HCT116 (cell line): ENCODE results near the gene ETF1. TPM values are rescaled to one million over a fixed set of nuclear protein-coding genes. Genes with fewer than 3 reads are reported as not detected.

Source experiments
- ATAC-seq: fragments of 200-7000 bp; cut with Tn5 transposase; 2 replicates; pipeline ENCODE4 v1.9.1; 2020; ENCODE audit warnings: mild to moderate bottlenecking, moderate library complexity
- BruUV-seq: library from RNA; stranded (reverse); fragments of 400-500 nt; replicated peaks from 2 replicates; lab custom pipeline; 2021; lab: Mats Ljungman, UMichigan
- CTCF ChIA-PET: fragments of 300-600 bp; sonication (Branson Sonifier 250); formaldehyde crosslinking; loops from one replicate; lab custom pipeline; 2021; ENCODE audit warnings: antibody characterized with exemption; lab: Charles Lee
- POLR2A ChIA-PET: fragments of 300-600, 350-600 bp; sonication (Branson Sonifier 250); formaldehyde crosslinking; loops from one replicate; lab custom pipeline; 2021; ENCODE audit warnings: antibody characterized with exemption; lab: Charles Lee
- RAD21 ChIA-PET, 2 experiments: fragments of 300-600 bp; sonication (Branson Sonifier 250); formaldehyde crosslinking; loops; one replicate each; lab custom pipeline; 2023; ENCODE audit warnings: low total read pairs in 2 of 2; ENCODE audit not compliant: uncharacterized antibody in 2 of 2, unreplicated experiment in 2 of 2, low non-redundant PET in 1 of 2; lab: Charles Lee
- DNase-seq: peaks from one replicate; pipeline ENCODE4 v3.0.0-alpha.2; 2010; ENCODE audit warnings: low read depth, low spot score
- H2AFZ ChIP-seq: fragments of 200-600 bp; shearing (Covaris generic), sonication (generic); 2 replicates; pipeline ENCODE4 v1.6.1; 2017; ENCODE audit warnings: low read depth, mixed run types, mixed read lengths, antibody characterized with exemption, low read length; ENCODE audit not compliant: poor library complexity, severe bottlenecking
- H3K27ac ChIP-seq: 2 replicates; pipeline ENCODE4 v1.5.1; 2012; ENCODE audit warnings: low read depth, low read length
- H3K27me3 ChIP-seq: fragments of 200-600 bp; sonication (generic); 2 replicates; pipeline ENCODE4 v1.6.1; 2016; ENCODE audit warnings: mixed run types, low read length, mixed read lengths; ENCODE audit not compliant: insufficient read depth
- H3K36me3 ChIP-seq, 2 experiments: fragments of 200-500 bp in 1 of 2; fragments of 200-600 bp in 1 of 2; sonication (Bioruptor generic) in 1 of 2; sonication (generic) in 1 of 2; 2 replicates each; pipeline versions ENCODE4 v1.5.1 to v1.6.1; 2014 to 2016; ENCODE audit warnings: low read length in 2 of 2, inconsistent platforms in 1 of 2, mixed read lengths in 1 of 2, mixed run types in 1 of 2; ENCODE audit not compliant: insufficient read depth in 2 of 2, control insufficient read depth in 1 of 2
- H3K4me1 ChIP-seq, 2 experiments: fragments of 200-600 bp in 1 of 2; sonication (generic) in 1 of 2; 2 replicates each; pipeline versions ENCODE4 v1.5.1 to v1.6.1; 2012 to 2017; ENCODE audit warnings: low read length in 2 of 2, inconsistent platforms in 1 of 2, mild to moderate bottlenecking in 1 of 2, mixed read lengths in 1 of 2, mixed run types in 1 of 2, moderate library complexity in 1 of 2; ENCODE audit not compliant: insufficient read depth in 2 of 2, control insufficient read depth in 1 of 2
- H3K4me2 ChIP-seq: fragments of 200-600 bp; sonication (generic); 2 replicates; pipeline ENCODE4 v1.6.1; 2017; ENCODE audit warnings: mixed run types, low read length, mixed read lengths
- H3K4me3 ChIP-seq, 2 experiments: fragments of 200-600 bp in 1 of 2; sonication (generic) in 1 of 2; replicated peaks in 1 of 2; 2 replicates each; pipeline ENCODE4 v1.5.1; 2011 to 2016; ENCODE audit warnings: low read length in 2 of 2, control low read depth in 1 of 2, low read depth in 1 of 2, mild to moderate bottlenecking in 1 of 2, mixed read lengths in 1 of 2, mixed run types in 1 of 2
- H3K79me2 ChIP-seq: fragments of 200-600 bp; sonication (generic); 2 replicates; pipeline ENCODE4 v1.6.1; 2017; ENCODE audit warnings: mild to moderate bottlenecking, mixed run types, low read length, moderate library complexity, mixed read lengths; ENCODE audit not compliant: insufficient read depth
- H3K9ac ChIP-seq: fragments of 200-600 bp; sonication (generic); 2 replicates; pipeline ENCODE4 v1.6.1; 2016; ENCODE audit warnings: low read length, mixed read lengths
- H3K9me2 ChIP-seq: fragments of 200-600 bp; sonication (generic), shearing (Covaris generic); 2 replicates; pipeline ENCODE4 v1.6.1; 2017; ENCODE audit warnings: mixed run types, mild to moderate bottlenecking, moderate library complexity; ENCODE audit not compliant: insufficient read depth
- H3K9me3 ChIP-seq, 2 experiments: fragments of 200-500 bp in 1 of 2; fragments of 200-600 bp in 1 of 2; sonication (Bioruptor generic) in 1 of 2; sonication (generic) in 1 of 2; 2 replicates each; pipeline ENCODE4 v1.6.1; 2014 to 2017; ENCODE audit warnings: low read length in 2 of 2, mixed read lengths in 2 of 2, inconsistent platforms in 1 of 2, low read depth in 1 of 2, mild to moderate bottlenecking in 1 of 2, mixed run types in 1 of 2, moderate library complexity in 1 of 2; ENCODE audit not compliant: control insufficient read depth in 1 of 2, insufficient read depth in 1 of 2
- H4K20me1 ChIP-seq: fragments of 200-600 bp; sonication (generic), shearing (Covaris generic); 2 replicates; pipeline ENCODE4 v1.6.1; 2017; ENCODE audit warnings: mixed run types, mild to moderate bottlenecking, moderate library complexity; ENCODE audit not compliant: insufficient read depth
- EZH2 ChIP-seq: fragments of 200-600 bp; sonication (generic); IDR thresholded peaks from 2 replicates; pipeline ENCODE4 v1.6.1; 2017; ENCODE audit warnings: antibody characterized with exemption, mixed run types
- FOSL1 ChIP-seq: IDR thresholded peaks from 2 replicates; pipeline ENCODE4 v1.6.1; 2012; ENCODE audit warnings: low read depth
- YY1 ChIP-seq: IDR thresholded peaks from 2 replicates; pipeline ENCODE4 v1.6.1; 2011; ENCODE audit warnings: low read length, low read depth, moderate library complexity, mild to moderate bottlenecking; ENCODE audit not compliant: insufficient replicate concordance; ENCODE audit errors: extremely low read depth
- ZNF274 ChIP-seq: fragments of 200-500 bp; sonication (Bioruptor generic); IDR thresholded peaks from 2 replicates; pipeline ENCODE4 v1.6.1; 2014; ENCODE audit warnings: mild to moderate bottlenecking, low read depth, low read length, inconsistent platforms
- intact Hi-C: fragments of 100-400 bp; cut with micrococcal nuclease; formaldehyde crosslinking; loops from 2 replicates; pipeline ENCODE4 v1.10.0; 2022
- total RNA-seq: library from RNA; stranded (reverse); gene quantifications from one replicate; pipeline ENCODE4 v1.2.1, GENCODE V29; 2021; ENCODE audit not compliant: unreplicated experiment
- TF ChIP-seq, protein P1 (sequence below): IDR thresholded peaks from 2 replicates; pipeline ENCODE4 v1.6.1; 2012
- TF ChIP-seq, protein P2 (sequence below): IDR thresholded peaks from 2 replicates; pipeline ENCODE4 v1.6.1; 2012
- TF ChIP-seq, protein P3 (sequence below), 3 experiments: fragments of 200-600 bp in 1 of 3; sonication (generic) in 1 of 3; IDR thresholded peaks in 2 of 3; conservative IDR thresholded peaks in 1 of 3; 2 replicates each; pipeline ENCODE4 v1.5.1; 2012 to 2017; ENCODE audit warnings: low read depth in 2 of 3, low read length in 2 of 3, antibody characterized with exemption in 1 of 3, borderline replicate concordance in 1 of 3, control low read depth in 1 of 3, mild to moderate bottlenecking in 1 of 3, mixed read lengths in 1 of 3, mixed run types in 1 of 3, moderate library complexity in 1 of 3; ENCODE audit not compliant: insufficient read depth in 1 of 3

Gene ETF1
- total RNA-seq, 1 experiment from 2014 or later = 178 TPM

DNA sequence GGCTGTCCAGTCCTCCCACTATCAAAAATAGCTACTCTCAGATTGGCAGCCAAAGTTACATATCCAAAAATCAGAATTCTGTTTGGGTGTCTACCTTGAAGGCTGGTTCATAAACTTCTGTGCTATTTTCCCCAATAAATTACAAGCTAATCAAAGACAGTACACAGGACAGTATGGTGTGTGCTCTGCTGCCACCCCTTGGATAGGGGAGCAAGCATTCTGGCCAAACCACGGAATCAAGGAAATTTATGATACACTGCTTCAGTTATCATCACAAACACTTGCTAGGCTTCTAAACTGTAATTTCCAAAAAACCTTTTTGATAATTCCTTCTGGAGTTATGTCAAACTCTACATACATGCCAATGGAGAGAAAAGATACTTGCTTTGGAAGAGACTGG lies 15.9 kb downstream of the ETF1 start:
- H3K27me3 ChIP-seq = no peaks in the 10 kb centered on the region
- DNase-seq = no peak
- TF ChIP-seq, protein P1, sequence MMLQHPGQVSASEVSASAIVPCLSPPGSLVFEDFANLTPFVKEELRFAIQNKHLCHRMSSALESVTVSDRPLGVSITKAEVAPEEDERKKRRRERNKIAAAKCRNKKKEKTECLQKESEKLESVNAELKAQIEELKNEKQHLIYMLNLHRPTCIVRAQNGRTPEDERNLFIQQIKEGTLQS = no peak
- TF ChIP-seq, protein P2, sequence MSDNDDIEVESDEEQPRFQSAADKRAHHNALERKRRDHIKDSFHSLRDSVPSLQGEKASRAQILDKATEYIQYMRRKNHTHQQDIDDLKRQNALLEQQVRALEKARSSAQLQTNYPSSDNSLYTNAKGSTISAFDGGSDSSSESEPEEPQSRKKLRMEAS = no peak
- TF ChIP-seq ZNF274 (no peak), EZH2 (no peak)
- TF ChIP-seq, protein P3, sequence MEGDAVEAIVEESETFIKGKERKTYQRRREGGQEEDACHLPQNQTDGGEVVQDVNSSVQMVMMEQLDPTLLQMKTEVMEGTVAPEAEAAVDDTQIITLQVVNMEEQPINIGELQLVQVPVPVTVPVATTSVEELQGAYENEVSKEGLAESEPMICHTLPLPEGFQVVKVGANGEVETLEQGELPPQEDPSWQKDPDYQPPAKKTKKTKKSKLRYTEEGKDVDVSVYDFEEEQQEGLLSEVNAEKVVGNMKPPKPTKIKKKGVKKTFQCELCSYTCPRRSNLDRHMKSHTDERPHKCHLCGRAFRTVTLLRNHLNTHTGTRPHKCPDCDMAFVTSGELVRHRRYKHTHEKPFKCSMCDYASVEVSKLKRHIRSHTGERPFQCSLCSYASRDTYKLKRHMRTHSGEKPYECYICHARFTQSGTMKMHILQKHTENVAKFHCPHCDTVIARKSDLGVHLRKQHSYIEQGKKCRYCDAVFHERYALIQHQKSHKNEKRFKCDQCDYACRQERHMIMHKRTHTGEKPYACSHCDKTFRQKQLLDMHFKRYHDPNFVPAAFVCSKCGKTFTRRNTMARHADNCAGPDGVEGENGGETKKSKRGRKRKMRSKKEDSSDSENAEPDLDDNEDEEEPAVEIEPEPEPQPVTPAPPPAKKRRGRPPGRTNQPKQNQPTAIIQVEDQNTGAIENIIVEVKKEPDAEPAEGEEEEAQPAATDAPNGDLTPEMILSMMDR (IDR thresholded peaks at IDR 0.05 in 2 of 3, conservative IDR thresholded peaks at IDR 0.05 in 1 of 3; ENCODE audit: borderline replicate concordance in 1 of 3, insufficient read depth in 1 of 3, low read depth in 2 of 3, low read length in 2 of 3) = 0 out of 6 replicates have a peak, but pooled peaks of 2 of the 3 experiments have one; percentile 6 to 20
- TF ChIP-seq, all 23 proteins: peak for 1
- intact Hi-C loops = no loop called here
- Histone ChIP-seq H3K4me3 (no peak overlapping the region), H4K20me1 (peaks cover 8% of the 10 kb centered on the region; the same call in 1 of the 2 replicates), H3K79me2 (peaks cover 99% of the 10 kb centered on the region), H3K4me2 (no peak overlapping the region), H3K27ac (no peak overlapping the region), H2AFZ (no peak overlapping the region), H3K4me1 (peaks cover 0 to 3% of the 10 kb centered on the region in 2 experiments; a peak in 1 of 4 replicates), H3K36me3 (peaks cover 3 to 10% of the 10 kb centered on the region in 2 experiments; a peak in 3 of 4 replicates), H3K9me2 (no peaks in the 10 kb centered on the region), H3K9me3 (no peaks in the 10 kb centered on the region), H3K9ac (no peak overlapping the region)
- no TSS peak for BruUV-seq
- CTCF ChIA-PET = no interaction called here
- POLR2A ChIA-PET = interaction anchor here (0.6 kb wide), 1 partner anchor 77 kb away, joined by 3 read pairs; no protein-coding TSS in a partner anchor
- ATAC-seq = 0 out of 2 replicates have a peak, but pooled peaks have one; percentile 57
- RAD21 ChIA-PET = no interaction called here

DNA sequence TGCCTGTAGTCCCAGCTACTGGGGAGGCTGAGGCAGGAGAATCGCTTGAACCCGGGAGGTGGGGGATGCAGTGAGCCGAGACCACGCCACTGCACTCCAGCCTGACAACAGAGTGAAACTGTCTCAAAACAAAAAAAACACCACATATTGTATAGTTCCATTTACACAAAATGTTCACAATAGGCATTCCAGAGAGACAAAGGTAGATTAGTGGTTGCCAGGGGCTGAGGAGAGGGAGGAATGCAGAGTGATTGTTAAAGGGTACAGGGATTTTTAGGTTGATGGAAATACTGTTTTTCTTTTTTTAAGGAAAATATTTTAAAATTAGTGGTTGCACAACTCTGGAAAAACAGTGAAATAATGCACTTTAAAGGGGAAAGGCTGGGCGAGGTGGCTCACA lies 19.6 kb downstream of the ETF1 start:
- H3K4me2 ChIP-seq = no peak overlapping the region
- no peaks in the 10 kb centered on the region for H3K9me3 ChIP-seq
- RAD21 ChIA-PET = no interaction called here
- peaks cover 2 to 9% of the 10 kb centered on the region in 2 experiments; a peak in 3 of 4 replicates for H3K36me3 ChIP-seq
- POLR2A ChIA-PET = no interaction called here
- H3K9me2 ChIP-seq = no peaks in the 10 kb centered on the region
- peaks cover 97% of the 10 kb centered on the region for H3K79me2 ChIP-seq
- no peak for ATAC-seq
- H3K27me3 ChIP-seq = no peaks in the 10 kb centered on the region
- intact Hi-C loops = no loop called here
- no peak overlapping the region for H3K9ac ChIP-seq
- no peak for TF ChIP-seq YY1
- no peak for TF ChIP-seq FOSL1
- TF ChIP-seq, all 23 proteins: peak for 0
- H3K4me1 ChIP-seq = no peaks in the 10 kb centered on the region
- no peak overlapping the region for H2AFZ ChIP-seq
- no peak for DNase-seq
- BruUV-seq = no TSS peak
- CTCF ChIA-PET = no interaction called here
- no peak overlapping the region for H3K27ac ChIP-seq
- H4K20me1 ChIP-seq = peaks cover 9% of the 10 kb centered on the region; the same call in 1 of the 2 replicates
- no peak overlapping the region for H3K4me3 ChIP-seq
